ENCODE results near the gene PALLD.
A peak's percentile ranks its signal among the peaks of the same experiment; 100 is the strongest.

The PALLD gene

DNA sequence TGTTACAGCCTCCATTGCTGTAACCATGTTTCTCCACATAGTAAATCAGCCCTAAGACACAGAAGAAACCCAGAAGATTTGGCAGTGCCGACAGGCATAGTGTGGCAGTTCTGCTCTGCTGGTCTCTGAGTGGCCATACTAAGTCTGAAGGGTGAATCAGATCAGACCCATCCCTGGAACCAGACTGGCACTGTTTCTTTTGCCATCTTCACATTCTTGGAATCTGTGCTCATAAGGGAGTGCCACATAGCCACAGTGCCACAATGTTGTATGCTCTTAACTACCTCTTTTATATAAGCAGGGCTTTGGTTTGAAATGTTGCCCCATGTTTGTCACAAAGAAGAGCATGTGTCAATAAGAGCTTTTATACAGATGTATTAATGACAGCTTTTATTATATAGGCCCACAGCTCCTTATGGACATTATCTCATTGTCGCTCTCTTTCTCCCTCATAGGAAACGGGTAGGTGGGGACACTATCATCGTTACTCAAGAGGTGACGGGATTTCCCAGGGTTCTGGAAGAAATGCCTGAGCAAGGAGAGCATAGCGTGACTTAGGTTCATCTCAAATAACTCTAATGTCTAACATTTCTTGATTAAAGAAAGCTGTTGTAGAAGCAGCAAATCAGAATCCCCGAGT is 385.0 kb downstream of the PALLD start:
- no peak for DNase-seq

DNA sequence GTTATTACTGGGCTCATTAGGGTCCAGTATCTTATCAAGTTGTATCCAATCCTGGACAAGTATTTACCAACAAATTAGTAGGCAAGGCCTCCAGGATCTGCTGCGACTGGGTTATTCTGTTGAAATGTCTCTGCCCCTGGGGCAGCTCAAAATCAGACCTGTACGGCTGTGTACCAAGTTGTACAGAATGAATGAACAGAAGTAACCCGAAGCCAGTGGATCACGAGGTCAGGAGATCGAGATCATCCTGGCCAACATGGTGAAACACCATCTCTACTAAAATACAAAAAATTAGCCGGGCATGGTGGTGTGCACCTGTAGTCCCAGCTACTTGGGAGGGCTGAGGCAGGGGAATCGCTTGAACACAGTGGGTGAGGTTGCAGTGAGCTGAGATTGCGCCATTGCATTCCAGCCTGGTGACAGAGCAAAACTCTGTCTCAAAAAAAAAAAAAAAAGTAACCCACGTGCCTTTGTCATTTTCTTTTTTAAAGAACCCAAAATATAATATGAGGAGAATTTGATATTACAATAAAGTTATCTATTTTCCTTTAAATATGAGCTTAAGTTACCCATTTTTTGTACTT is 385.9 kb downstream of the PALLD start:
- no peak for DNase-seq

DNA sequence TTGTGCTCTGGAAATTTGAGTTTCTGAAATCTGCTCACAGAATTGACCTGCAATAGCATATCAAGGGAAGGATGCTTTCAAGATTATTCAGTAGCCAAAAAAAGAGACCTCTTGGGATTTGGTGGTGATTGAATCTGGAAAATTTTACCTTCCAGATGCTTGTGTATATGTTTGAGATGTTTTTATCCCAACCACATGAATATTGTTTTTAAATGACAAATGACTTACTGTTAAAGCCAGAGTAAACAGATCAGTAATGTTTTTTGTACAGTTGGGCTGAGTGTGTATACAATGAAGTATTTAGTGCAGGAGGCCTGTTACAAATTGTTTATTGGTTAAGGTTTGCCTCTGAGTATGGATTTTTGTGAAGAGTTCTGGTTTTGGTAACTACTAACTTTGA is 386.7 kb downstream of the PALLD start:
- no peak for DNase-seq

DNA sequence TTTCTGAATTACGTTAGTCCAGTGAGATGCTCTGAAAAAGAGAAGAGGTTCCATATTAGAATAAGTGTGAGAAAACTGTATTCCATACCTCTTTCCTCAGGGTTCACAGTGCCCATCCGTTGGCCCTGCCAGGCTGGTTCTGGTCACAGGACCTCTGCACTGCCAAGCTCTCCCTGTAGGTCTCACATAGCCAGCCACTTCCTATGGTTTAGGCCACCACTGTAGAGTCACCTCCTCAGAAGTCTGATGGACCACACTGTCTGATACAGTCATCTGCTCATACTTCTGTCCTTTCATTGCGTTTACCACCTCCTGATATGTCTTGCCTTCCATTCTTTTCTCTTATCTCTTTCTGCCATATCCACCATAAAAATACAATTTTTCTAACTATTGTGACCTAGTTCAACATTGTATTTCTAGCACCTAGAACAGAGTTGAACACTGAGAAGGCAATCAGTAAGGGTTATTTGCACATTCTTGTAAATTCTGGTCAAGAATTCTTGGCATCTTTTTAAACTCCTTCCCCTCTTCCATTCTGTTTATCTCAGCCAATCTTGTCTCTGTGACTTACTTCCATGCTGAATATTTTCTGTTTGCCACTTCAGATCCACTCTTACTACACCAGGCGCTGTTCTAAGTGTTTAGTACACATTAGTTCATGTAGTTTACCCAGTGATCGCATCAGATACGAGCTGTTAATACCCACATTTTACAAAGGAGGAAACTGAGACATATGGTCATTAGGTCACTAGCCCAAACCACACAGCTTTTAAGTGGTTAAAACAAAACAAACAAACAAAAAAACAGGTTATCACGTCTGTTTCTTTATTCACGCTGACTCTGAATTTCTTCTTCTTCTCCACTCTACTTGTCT is 387.6 kb downstream of the PALLD start:
- DNase-seq, result no peak

DNA sequence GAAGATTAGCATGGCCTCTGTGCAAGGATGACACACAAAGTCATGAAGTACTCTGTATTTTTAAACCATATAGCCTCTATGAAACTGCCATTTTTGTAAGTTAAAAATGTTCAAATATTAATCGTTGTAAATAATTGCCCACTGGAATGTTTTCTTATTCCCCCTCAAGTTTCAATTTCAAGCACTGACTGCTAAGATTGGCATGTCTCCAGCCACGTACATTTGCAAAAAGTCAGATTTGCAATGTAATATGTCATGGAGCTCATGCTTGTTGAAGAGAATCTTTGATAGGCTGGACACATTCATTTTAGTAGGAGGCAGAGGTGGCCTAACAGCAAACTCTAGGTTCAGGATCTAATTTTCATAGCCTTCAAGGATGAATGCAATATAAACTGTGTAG is 388.5 kb downstream of the PALLD start:
- no peak for DNase-seq

DNA sequence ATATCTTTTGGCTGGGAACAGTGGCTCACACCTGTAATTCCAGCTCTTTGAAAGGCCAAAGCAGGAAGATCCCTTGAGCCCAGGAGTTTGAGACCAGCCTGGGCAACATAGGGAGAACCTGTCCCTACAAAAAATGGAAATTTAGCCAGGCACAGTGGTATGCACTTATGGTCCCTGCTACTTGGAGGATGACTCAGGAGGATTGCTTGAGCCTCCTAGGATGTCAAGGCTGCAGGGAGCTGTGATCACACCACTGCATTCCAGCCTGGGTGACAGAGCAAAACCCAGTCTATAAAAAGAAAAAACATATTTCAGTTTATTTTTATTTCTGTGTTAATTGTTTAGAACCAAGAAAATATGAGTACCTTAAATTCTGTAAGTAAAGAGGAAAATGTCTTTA is 389.5 kb downstream of the PALLD start:
- DNase-seq, result no peak

DNA sequence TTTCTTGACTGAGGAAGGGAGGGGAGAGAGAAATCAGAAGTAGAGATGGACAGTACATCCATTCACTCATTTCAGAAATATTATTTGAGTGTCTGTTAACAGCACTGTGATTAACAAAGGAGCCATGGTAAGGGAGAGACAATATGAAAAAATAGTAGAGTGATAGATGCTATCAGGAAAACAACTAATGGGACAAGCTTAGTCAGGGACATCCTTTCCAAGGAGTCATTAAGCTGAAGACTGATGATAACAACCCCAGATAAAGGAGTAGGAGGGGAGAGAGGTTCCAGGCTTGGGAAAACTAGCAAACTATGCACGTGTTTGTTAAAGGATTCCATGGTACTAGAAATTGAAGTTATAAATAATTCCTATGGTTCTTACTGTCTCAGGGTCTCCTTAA is 391.0 kb downstream of the PALLD start:
- DNase-seq, result no peak

DNA sequence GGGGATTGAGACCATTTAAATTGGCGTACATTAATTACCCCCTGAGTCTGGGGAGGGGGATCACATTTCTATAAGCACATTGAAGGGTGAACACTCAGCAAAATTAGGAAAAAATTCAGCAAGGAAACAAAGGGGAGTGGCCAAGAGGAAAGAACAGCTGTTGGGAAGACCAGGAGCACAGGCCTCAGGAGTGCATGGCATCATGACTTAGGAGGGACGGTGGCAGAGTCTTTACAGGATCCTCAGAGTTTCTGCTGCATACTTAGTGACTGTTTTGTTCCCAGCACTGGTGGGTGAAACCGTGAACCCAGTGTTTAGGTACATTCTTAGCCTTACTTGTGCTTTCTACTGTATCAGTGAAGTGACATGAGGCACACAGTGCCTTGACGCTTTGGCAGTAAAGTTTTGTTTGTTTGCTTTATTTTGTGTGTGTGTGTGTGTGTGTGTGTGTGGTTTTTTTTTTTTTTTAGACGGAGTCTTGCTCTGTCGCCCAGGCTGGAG is 391.9 kb downstream of the PALLD start:
- DNase-seq, result no peak

DNA sequence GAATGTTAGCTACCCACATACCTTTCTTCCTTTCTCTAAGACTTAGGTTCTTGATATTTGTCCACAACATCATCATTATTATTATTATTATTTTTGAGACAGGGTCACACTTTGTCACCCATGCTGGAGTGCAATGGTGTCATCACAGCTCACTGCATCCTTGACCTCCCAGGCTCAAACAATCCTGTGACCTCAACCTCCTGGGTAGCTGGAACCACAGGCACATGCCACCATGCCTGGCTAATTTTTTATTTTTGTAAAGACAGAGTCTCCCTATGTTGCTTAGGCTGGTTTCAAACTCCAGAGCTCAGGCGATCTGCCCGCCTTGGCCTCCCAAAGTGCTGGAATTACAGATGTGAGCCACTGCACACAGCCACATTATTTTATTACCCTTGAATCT is 394.2 kb downstream of the PALLD start:
- no peak for DNase-seq

DNA sequence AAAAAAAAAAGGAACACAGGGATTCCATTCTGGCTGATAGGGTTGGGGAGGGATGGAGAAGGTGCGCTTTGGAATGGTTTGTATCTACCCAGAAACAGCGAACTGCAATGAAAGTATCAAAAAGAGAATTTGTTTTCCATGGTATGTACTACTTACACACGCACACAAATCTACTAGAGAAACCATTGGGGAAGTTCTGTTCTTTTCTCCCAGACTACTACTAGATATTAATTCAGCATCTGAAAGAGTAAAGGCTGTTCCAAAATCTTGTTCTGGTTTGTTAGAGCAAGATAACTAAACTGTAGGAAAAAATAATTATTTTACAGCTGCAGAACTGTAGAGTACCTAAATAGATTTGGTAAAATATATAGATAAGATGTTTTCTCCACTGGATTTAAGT is 394.8 kb downstream of the PALLD start:
- no peak for DNase-seq

DNA sequence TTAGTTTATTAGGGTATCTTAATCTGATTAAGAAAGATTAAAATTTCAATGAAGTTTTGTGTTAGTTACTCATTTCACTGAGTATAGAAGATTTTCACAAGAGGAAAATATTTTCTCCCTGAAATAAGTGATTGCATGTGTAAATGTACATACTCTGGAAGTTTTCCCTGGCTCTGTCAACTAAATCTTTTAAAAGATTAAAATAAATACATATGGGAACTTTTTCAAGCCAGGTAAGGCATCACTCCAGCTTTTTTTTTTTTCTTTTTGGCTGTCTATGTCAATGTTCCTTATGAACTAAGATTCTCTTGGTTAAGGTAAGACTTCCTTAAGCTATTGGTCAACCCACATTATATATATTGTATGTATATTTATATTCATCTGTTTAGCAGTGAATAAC is 395.6 kb downstream of the PALLD start:
- DNase-seq, result no peak

DNA sequence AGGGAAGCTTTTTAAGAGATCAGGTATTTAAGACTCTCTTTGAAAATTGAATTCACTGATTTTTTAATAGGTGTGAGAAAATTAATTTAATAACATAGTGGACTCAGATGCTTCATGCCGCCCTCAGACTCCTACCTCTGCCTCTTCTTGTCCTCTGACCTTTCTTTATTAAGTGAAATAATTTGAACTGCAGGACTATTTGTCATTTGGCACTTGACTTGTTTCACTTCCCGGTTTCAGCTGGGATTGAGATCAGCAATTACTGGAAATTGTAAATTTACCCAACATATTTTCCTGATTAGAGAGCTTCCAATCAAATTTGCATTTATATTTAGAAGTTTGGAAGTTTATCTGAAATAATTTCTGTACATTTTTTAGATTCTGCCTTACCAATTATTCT is 396.4 kb downstream of the PALLD start:
- DNase-seq, result no peak

DNA sequence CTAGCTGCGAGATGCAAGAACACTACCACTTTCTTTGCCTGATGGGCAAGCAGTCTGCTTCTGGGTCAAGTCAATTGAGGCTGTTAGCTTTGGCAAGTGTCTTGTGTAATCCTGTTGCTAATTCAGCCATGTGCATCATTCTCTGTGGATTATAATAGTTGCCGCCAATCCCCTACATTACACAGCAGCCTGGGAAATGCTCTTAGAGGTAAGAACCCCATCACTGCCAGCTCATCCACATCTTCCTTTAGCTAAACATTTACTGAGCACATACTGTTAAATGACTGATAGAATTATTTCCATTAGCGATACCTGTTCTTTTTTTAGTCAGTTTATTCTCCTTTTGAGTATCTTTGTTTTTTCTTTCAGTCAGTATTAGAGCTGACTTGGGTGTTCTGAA is 397.0 kb downstream of the PALLD start:
- DNase-seq, result no peak

DNA sequence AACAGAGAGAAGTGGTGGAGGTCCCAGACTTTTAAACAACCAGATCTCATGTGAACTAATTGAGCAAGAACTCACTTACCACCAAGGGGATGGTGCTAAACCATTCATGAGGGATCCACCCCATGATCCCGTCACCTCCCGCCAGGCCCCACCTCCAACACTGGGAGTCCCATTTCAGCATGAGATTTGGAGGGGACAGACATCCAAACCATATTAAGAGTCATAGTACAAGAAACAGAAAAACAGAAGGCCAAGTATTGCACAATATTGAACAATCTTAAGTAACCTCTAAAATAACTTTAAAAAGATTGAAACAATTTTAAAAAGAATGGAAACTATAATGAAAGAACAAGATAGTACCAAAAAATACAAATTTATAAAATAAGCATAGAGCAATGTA is 403.2 kb downstream of the PALLD start:
- DNase-seq, result no peak

DNA sequence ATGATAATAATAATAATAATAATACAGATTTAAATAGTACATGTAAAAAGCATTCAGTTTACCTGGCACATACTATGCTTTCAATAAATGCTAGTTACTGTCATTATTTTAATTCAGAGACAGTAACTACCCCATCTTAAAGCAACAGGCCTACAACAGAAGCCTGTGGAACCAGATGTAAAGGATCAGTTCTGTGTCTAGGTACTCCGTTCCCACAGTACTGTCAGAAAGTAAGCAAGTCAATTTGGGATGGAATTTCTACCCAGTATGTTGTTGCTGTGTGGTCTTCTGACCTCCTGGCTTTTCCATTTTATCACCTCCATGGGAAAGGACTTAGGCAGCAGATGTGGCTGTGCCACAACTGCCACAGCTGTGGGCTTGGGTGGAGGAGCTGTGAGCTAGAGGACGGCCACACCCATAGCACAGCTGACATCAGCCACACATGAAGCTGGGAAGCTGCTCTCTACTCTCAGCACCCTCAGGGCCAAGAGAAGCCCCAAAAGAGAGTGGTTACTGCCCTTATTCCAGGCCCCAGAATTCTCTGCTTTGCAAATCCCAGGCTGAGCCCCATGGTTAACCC is 410.4 kb downstream of the PALLD start:
- DNase-seq, result no peak

DNA sequence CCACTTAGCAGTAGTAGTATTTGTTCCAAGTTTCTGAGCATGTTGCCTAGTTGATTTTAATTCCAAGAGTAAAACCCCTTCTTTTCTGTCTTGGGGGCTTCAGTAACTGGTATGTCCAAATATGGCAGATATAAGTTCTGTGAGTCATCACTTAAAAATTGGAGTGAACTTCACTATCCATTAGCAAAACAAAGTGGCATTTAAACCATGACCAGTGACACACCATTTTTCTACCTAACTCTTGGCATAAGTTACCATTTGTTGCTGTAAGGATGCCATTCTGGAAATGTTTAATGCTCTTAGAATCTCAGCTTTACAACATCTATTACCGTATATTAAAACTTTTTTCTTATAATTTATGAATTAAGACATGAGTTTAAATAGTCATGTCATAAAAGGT is 411.2 kb downstream of the PALLD start:
- DNase-seq, result no peak

DNA sequence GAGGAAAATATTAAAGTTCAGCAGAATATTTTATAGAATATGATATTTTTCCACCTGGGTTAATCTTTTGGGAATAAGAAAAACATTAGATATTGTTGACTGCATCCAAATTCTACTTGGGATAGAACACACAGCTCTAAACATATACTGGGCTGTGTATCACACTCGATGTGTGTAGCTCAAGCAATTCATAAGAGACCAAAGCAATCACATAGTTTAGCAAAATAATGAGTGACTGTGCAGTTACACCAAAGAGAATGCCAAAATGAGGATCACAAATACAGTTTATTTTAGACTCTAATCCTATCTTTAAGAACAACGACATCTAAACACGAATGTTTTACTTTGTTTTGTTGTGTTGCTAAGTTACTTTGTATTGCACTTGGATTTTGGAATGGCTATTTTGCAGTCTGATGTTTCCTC is 412.0 kb downstream of the PALLD start:
- no peak for DNase-seq

DNA sequence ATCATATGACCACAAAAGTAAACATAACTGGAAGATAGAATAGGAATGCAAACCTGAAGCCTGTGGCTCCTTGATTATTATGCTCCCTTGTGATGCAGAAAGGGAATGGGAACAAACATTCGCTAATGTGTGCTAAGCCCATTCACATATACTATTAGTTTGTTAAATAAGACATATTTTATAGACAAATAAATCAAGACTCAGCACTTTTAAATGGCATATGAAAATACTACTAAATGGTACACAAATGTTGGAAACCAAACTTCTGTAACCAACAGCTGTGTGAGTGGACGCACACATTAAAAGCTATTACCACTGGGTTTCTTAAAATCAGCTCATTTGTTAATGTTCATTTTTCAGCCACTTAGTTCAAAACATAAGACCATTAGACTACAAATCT is 417.2 kb downstream of the PALLD start:
- no peak for DNase-seq

DNA sequence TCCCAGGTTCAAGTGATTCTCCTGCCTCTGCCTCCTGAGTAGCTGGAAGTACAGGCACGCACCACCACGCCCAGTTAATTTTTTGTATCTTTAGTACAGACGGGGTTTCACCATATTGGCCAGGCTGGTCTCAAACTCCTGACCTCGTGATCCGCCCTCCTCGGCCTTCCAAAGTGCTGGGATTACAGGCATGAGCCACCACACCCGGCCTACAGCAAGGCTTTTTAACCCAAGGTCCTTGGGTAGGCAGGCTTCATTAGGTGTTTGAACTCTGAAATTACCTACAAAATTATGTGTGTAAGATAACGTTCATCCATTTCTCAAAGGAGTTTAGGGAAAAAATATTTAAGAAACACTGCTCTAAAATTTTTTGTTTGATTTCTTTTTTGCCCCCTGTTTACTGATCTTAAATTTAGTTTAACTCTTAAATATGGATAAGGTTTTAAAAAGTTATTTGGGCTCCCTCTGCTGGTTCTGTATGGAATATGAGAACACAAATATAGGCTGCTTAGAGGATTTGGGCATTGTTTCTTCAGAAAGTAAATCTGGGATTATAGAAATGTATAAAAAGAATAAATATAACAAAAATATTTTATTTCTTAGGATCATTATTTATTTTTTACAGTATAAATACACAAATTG is 420.4 kb downstream of the PALLD start:
- DNase-seq, result peak in 1 of 5 donors; percentile 8

DNA sequence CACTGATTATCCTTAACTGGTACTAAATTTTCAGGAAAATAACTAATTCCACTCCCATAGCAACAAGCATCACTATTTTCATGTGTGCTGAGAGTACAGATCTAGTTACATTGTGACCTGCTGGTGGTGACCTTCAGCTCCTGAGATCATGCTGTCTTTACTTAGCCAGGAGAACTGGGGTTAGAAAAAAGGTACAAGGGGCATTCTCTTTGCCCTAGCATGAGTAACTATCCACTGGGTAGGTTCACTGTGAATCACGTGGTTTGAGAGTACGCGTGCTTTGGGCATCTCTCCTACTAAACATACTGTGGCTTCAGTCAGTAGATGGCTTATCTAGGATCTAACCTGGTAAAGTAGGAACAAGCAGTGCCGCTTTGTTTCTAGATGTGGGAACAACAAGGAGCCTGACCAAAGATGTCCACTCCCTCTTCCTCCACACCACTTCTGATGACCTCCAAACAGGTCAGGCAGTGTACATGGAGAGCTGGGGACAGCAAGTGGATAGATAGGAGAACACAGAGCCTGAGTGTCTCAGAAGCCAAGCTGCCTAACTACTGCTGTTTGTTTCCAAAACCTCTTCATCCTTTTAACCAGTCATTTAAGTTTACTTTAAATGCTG is 423.0 kb downstream of the PALLD start:
- DNase-seq, result no peak

DNA sequence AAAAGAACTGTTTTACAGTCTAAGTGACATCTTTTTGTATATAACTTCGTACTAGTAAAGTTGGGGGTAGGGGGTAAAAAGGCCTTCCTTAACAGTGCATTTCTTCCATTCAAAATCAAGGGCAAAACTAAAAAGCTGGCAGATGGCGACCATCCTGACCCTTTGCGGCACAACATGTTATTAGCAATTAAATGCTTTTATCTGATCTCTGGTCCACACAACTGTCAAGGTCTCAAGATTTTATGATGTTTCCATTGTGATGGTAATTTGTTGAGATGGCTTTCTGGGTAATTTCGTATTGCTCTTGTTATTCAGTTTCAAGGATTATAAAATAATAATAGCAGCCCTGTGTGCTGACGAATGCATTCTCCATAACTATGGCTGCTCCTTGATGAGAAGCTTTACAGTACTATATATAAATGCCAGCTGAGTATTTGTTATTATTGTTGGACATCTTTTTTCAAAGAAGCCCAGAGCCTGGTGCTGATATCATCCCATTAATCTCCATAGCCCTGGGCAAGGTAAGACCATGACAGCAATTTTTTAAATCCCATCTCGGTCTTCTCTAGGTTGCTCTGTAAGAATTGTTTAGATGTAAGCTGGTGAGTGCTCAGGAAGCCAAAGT is 423.7 kb downstream of the PALLD start:
- DNase-seq, result no peak

Measured in T-helper 1 cell (primary cell).